DOHH2 (cell line): ENCODE measurements around the gene ABLIM1.

Source experiments
- H3F3A ChIP-seq: fragments of 200-600 bp; sonication (generic), shearing (Covaris generic); 2 replicates; pipeline ENCODE4 v1.6.0; 2016; ENCODE audit warnings: antibody characterized with exemption, mild to moderate bottlenecking; ENCODE audit not compliant: control insufficient read depth, insufficient read depth
- H3K27ac ChIP-seq: fragments of 200-600 bp; sonication (generic); 2 replicates; pipeline ENCODE4 v1.5.1; 2014; ENCODE audit warnings: low read depth, mild to moderate bottlenecking, low read length, moderate library complexity
- H3K27me3 ChIP-seq: fragments of 200-600 bp; sonication (generic); 2 replicates; pipeline ENCODE4 v1.6.1; 2014; ENCODE audit warnings: mild to moderate bottlenecking, low read length, mixed read lengths; ENCODE audit not compliant: control insufficient read depth
- H3K36me3 ChIP-seq: fragments of 200-600 bp; sonication (generic); 2 replicates; pipeline ENCODE4 v1.6.1; 2014; ENCODE audit warnings: mild to moderate bottlenecking, low read length, moderate library complexity, mixed read lengths; ENCODE audit not compliant: control insufficient read depth
- H3K4me1 ChIP-seq: fragments of 200-600 bp; sonication (generic); 2 replicates; pipeline ENCODE4 v1.6.1; 2014; ENCODE audit warnings: mild to moderate bottlenecking, low read length, mixed read lengths; ENCODE audit not compliant: control insufficient read depth
- H3K4me2 ChIP-seq: fragments of 200-600 bp; sonication (generic); 2 replicates; pipeline ENCODE4 v1.6.0; 2014; ENCODE audit warnings: mild to moderate bottlenecking, low read length, moderate library complexity
- H3K4me3 ChIP-seq: fragments of 200-600 bp; sonication (generic); 2 replicates; pipeline ENCODE4 v1.5.1; 2014; ENCODE audit warnings: mild to moderate bottlenecking, low read length, mixed read lengths
- H3K79me2 ChIP-seq: fragments of 200-600 bp; sonication (generic); 2 replicates; pipeline ENCODE4 v1.6.1; 2014; ENCODE audit warnings: mild to moderate bottlenecking, low read length, mixed read lengths; ENCODE audit not compliant: control insufficient read depth
- H3K9me2 ChIP-seq: fragments of 200-600 bp; sonication (generic); replicated peaks from 2 replicates; pipeline ENCODE4 v1.6.1; 2014; ENCODE audit warnings: mild to moderate bottlenecking, low read length, mixed read lengths; ENCODE audit not compliant: control insufficient read depth
- H3K9me3 ChIP-seq: fragments of 200-600 bp; sonication (generic); 2 replicates; pipeline ENCODE4 v1.6.1; 2014; ENCODE audit warnings: antibody characterized with exemption, low read length, mixed read lengths; ENCODE audit not compliant: control insufficient read depth, insufficient read depth
- H4K20me1 ChIP-seq: fragments of 200-600 bp; sonication (generic); 2 replicates; pipeline ENCODE4 v1.6.0; 2014; ENCODE audit warnings: low read depth, mild to moderate bottlenecking, antibody characterized with exemption, low read length, moderate library complexity; ENCODE audit not compliant: control insufficient read depth, insufficient read depth
- EZH2phosphoT487 ChIP-seq: fragments of 200-600 bp; sonication (generic); IDR thresholded peaks from 2 replicates; pipeline ENCODE4 v1.6.1; 2017; ENCODE audit warnings: borderline replicate concordance, mild to moderate bottlenecking, antibody characterized with exemption, low read length, moderate library complexity, mixed read lengths
- TF ChIP-seq, protein P1 (sequence below): fragments of 200-600 bp; sonication (generic); IDR thresholded peaks from one replicate; pipeline ENCODE4 v1.5.1; 2014; ENCODE audit warnings: antibody characterized with exemption, mild to moderate bottlenecking, low read depth, low read length; ENCODE audit not compliant: poor library complexity, severe bottlenecking

Gene ABLIM1

DNA sequence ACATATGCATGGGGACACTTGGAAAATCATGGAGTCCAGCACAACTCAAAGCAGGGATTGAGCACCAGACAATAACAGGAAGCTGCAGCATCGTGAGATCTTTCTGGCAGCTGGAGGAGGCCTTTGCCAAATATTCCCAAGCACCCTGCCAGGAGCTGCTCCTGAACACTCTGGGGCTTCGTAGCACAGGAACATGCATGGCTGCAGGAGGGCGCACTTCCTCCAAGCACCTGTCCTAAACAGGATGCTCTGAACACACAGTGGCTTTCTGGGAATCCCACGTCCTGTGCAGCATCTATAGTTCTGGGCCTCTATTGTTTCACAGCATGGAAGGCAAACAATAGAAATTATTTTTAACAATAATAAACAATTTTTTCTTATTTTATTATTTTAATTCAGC, 4.1 kb downstream of the ABLIM1 start:
- H3F3A ChIP-seq: no peaks in the 10 kb centered on the region
- no peaks in the 10 kb centered on the region for H3K79me2 ChIP-seq
- TF ChIP-seq, protein P1, sequence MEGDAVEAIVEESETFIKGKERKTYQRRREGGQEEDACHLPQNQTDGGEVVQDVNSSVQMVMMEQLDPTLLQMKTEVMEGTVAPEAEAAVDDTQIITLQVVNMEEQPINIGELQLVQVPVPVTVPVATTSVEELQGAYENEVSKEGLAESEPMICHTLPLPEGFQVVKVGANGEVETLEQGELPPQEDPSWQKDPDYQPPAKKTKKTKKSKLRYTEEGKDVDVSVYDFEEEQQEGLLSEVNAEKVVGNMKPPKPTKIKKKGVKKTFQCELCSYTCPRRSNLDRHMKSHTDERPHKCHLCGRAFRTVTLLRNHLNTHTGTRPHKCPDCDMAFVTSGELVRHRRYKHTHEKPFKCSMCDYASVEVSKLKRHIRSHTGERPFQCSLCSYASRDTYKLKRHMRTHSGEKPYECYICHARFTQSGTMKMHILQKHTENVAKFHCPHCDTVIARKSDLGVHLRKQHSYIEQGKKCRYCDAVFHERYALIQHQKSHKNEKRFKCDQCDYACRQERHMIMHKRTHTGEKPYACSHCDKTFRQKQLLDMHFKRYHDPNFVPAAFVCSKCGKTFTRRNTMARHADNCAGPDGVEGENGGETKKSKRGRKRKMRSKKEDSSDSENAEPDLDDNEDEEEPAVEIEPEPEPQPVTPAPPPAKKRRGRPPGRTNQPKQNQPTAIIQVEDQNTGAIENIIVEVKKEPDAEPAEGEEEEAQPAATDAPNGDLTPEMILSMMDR: no peak
- TF ChIP-seq EZH2phosphoT487: no peak
- no peaks in the 10 kb centered on the region for H3K27me3 ChIP-seq
- no peaks in the 10 kb centered on the region for H4K20me1 ChIP-seq
- H3K4me3 ChIP-seq: no peak overlapping the region
- H3K36me3 ChIP-seq: no peaks in the 10 kb centered on the region
- H3K9me2 ChIP-seq: no peaks in the 10 kb centered on the region
- no peak overlapping the region for H3K27ac ChIP-seq
- H3K4me1 ChIP-seq: no peaks in the 10 kb centered on the region
- H3K4me2 ChIP-seq: no peak overlapping the region
- H3K9me3 ChIP-seq: no peaks in the 10 kb centered on the region

DNA sequence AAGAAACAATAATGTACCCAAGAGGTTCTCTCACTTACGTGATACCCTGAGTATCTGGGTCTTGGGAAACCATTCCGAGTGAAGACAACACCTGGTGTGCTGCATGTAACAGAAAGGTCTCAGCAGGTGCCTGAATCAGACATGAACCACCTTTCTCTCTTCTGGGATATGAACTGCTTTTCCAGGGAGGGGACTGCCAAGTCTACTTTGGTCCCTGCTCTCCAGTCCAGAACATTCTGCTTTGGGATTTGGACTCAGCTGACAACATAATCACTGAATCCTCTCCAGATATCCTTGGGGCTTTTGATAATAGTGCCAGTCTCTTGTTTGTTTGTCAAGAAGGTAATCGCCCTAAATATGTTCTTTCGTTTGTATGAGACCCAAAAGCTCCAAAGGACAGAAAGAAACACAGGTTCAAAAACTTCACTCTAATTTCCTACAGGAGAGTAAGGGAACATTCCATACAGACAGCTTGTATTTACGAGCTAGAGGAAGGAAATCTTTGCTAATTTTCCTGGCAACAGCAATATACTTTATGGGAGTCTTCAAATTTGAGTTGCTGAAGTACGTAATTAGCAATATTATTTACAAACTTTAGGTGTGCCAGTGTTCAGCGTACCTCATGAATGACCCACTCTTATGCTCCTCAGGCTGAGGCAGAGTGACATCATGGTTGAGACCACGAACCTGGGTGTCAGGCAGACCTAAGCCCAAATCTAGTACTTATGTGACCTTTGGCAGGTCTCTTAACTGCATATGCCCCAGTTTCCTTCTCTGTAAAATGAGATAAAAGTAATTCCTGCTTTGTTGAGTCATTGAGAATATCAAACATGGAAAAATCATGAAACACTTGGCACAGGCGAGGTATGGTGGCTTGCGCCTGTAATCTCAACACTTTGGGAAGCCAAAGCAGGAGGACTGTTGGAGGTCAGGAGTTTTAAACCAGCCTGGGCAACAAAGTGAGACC, 5.4 kb downstream of the ABLIM1 start:
- H3K27me3 ChIP-seq: no peaks in the 10 kb centered on the region
- H3K27ac ChIP-seq: no peak overlapping the region
- no peaks in the 10 kb centered on the region for H3K36me3 ChIP-seq
- no peaks in the 10 kb centered on the region for H3K9me3 ChIP-seq
- H3K9me2 ChIP-seq: no peaks in the 10 kb centered on the region
- H3K4me2 ChIP-seq: no peak overlapping the region
- TF ChIP-seq EZH2phosphoT487: no peak
- H3F3A ChIP-seq: no peaks in the 10 kb centered on the region
- no peak overlapping the region for H3K4me3 ChIP-seq
- no peaks in the 10 kb centered on the region for H3K79me2 ChIP-seq
- H3K4me1 ChIP-seq: no peaks in the 10 kb centered on the region
- H4K20me1 ChIP-seq: no peaks in the 10 kb centered on the region

DNA sequence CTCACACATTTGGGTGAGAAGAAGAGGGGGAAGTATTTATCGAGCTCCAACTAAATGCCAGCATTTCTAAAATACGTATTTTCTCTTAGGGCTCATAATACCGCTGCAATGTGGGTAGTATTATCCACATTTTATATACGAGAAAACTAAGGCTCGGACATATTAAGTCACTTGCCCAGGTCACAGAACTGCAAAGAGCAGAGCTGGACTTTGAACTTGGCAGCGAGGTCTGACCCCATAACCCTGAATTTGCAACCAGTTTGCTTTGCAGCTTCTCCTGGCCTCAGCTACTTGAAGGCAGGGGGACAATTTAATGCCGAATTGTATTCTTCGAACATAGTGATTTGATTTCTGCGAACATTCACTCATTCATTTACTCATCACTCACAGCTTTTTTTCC, 7.2 kb downstream of the ABLIM1 start:
- H3K4me2 ChIP-seq: no peak overlapping the region
- no peaks in the 10 kb centered on the region for H3F3A ChIP-seq
- H3K27me3 ChIP-seq: 0 out of 2 replicates have a peak, but pooled peaks cover 3% of the 10 kb centered on the region
- no peak overlapping the region for H3K27ac ChIP-seq
- TF ChIP-seq EZH2phosphoT487: no peak
- TF ChIP-seq, protein P1: no peak
- no peaks in the 10 kb centered on the region for H3K4me1 ChIP-seq
- no peaks in the 10 kb centered on the region for H3K36me3 ChIP-seq
- no peaks in the 10 kb centered on the region for H3K9me2 ChIP-seq
- no peaks in the 10 kb centered on the region for H3K79me2 ChIP-seq
- no peak overlapping the region for H3K4me3 ChIP-seq
- H4K20me1 ChIP-seq: no peaks in the 10 kb centered on the region
- H3K9me3 ChIP-seq: no peaks in the 10 kb centered on the region

DNA sequence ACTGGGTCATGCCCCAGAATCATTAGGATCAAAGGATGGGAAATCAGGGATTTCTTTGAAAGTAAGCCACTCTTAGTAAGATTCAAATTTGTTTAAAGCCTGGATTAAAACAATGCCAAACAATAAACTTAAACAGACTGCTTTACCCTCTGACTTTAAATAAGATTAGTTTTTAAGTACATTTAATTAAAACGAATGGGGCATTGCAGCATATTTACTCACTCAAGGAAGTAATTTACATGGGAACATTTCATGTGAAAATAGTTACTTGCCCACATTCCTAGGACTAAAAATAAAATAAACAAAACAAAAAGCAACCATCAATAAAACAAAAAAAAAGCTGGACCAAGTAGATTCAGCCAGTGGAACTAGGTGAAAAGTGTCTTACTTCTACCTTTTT, 7.8 kb downstream of the ABLIM1 start:
- H3K4me1 ChIP-seq: no peaks in the 10 kb centered on the region
- H3K4me3 ChIP-seq: no peak overlapping the region
- no peaks in the 10 kb centered on the region for H3K36me3 ChIP-seq
- no peaks in the 10 kb centered on the region for H3K79me2 ChIP-seq
- no peak overlapping the region for H3K27ac ChIP-seq
- TF ChIP-seq EZH2phosphoT487: no peak
- TF ChIP-seq, protein P1: no peak
- no peaks in the 10 kb centered on the region for H4K20me1 ChIP-seq
- H3K9me2 ChIP-seq: no peaks in the 10 kb centered on the region
- no peaks in the 10 kb centered on the region for H3F3A ChIP-seq
- 0 out of 2 replicates have a peak, but pooled peaks cover 3% of the 10 kb centered on the region for H3K27me3 ChIP-seq
- H3K9me3 ChIP-seq: no peaks in the 10 kb centered on the region
- H3K4me2 ChIP-seq: no peak overlapping the region
